H1 (cell line): Measurements from ENCODE around the gene RBM15.

Experiments
- CEBPB ChIP-seq: IDR thresholded peaks from 2 replicates; pipeline ENCODE4 v1.6.1; 2012; ENCODE audit warnings: low read depth, low read length
- CHD2 ChIP-seq: IDR thresholded peaks from 2 replicates; pipeline ENCODE4 v1.6.1; 2012; ENCODE audit warnings: low read length, improper control_type of control experiment
- MAX ChIP-seq: IDR thresholded peaks from 2 replicates; pipeline ENCODE4 v1.6.1; 2012; ENCODE audit warnings: inconsistent platforms
- NRF1 ChIP-seq: IDR thresholded peaks from 2 replicates; pipeline ENCODE4 v1.6.1; 2011; ENCODE audit warnings: mild to moderate bottlenecking, low read depth, low read length, improper control_type of control experiment

- no peak for TF ChIP-seq CEBPB
- no peak for TF ChIP-seq MAX
- no peak for TF ChIP-seq CHD2
- TF ChIP-seq NRF1 = no peak
Observed at GRCh38 chr1:110394493-110394820, 55.3 kb downstream of the RBM15 start.
